Panc1 (cell line): ENCODE measurements around the gene TRAPPC10. TPM values are rescaled to one million over a fixed set of nuclear protein-coding genes. Genes with fewer than 3 reads are reported as not detected.
A peak's percentile ranks its signal among the peaks of the same experiment; 100 is the strongest.
"Not testable (repeated sequence)": the region's sequence is repeated elsewhere in the genome, so short reads cannot be mapped to it uniquely, and the experiment has no call there.

Experiments
- ATAC-seq: fragments of 200-7000 bp; cut with Tn5 transposase; 2 replicates; pipeline ENCODE4 v1.9.1; 2020; ENCODE audit warnings: mild to moderate bottlenecking, moderate library complexity
- BruUV-seq: library from RNA; stranded (reverse); fragments of 400-500 nt; replicated peaks from 2 replicates; lab custom pipeline; 2021; lab: Mats Ljungman, UMichigan
- CTCF ChIA-PET: fragments of 300-600 bp; sonication (Branson Sonifier 250); formaldehyde crosslinking; loops from one replicate; lab custom pipeline; 2022; ENCODE audit warnings: antibody characterized with exemption; lab: Charles Lee
- POLR2A ChIA-PET: fragments of 300-600 bp; sonication (Branson Sonifier 250); formaldehyde crosslinking; loops from one replicate; lab custom pipeline; 2022; ENCODE audit warnings: antibody characterized with exemption; lab: Charles Lee
- DNase-seq: peaks from one replicate; pipeline ENCODE4 v3.0.0-alpha.2; 2010; ENCODE audit warnings: low read depth, low spot score
- H3K27ac ChIP-seq: 2 replicates; pipeline ENCODE4 v1.5.1; 2011; ENCODE audit warnings: mild to moderate bottlenecking, low read length, inconsistent platforms
- H3K27me3 ChIP-seq: fragments of 200-500 bp; sonication (Bioruptor generic); 2 replicates; pipeline ENCODE4 v1.6.0; 2014; ENCODE audit warnings: low read length, inconsistent platforms; ENCODE audit not compliant: control insufficient read depth, insufficient read depth
- H3K36me3 ChIP-seq: fragments of 200-500 bp; sonication (Bioruptor generic); 2 replicates; pipeline ENCODE4 v1.5.1; 2014; ENCODE audit warnings: inconsistent platforms, mild to moderate bottlenecking, low read length, moderate library complexity; ENCODE audit not compliant: control insufficient read depth, insufficient read depth
- H3K4me1 ChIP-seq: 2 replicates; pipeline ENCODE4 v1.5.1; 2011; ENCODE audit warnings: inconsistent platforms, mild to moderate bottlenecking, low read length, moderate library complexity; ENCODE audit not compliant: control insufficient read depth, insufficient read depth
- H3K4me3 ChIP-seq, 2 experiments: 2 replicates each; pipeline ENCODE4 v1.5.1; 2011 to 2012; ENCODE audit warnings: low read depth in 2 of 2, low read length in 2 of 2, mild to moderate bottlenecking in 2 of 2, inconsistent platforms in 1 of 2, moderate library complexity in 1 of 2
- H3K9me3 ChIP-seq: fragments of 200-500 bp; sonication (Bioruptor generic); 2 replicates; pipeline ENCODE4 v1.5.1; 2014; ENCODE audit warnings: low read depth, mild to moderate bottlenecking, inconsistent platforms, low read length, moderate library complexity; ENCODE audit not compliant: control insufficient read depth, insufficient read depth
- in situ Hi-C: cut with HindIII; loops from 2 replicates; pipeline ENCODE4 v1.10.0; 2016; ENCODE audit warnings: low sequenced_read_pairs, low pct_unique_long_range_greater_than_20kb
- intact Hi-C: fragments of 100-400 bp; cut with micrococcal nuclease; formaldehyde crosslinking; loops from one replicate; pipeline ENCODE4 v1.10.0; 2022; ENCODE audit not compliant: unreplicated experiment
- total RNA-seq: library from RNA; stranded (reverse); gene quantifications from one replicate; pipeline ENCODE4 v1.2.1, GENCODE V29; 2021; ENCODE audit not compliant: unreplicated experiment

TRAPPC10 gene
- total RNA-seq, 1 experiment from 2014 or later: 34.5 TPM

- H3K4me3 ChIP-seq, ATAC-seq, in situ Hi-C loops, POLR2A ChIA-PET, H3K9me3 ChIP-seq, DNase-seq, H3K27me3 ChIP-seq, H3K27ac ChIP-seq, BruUV-seq, H3K36me3 ChIP-seq, intact Hi-C loops, H3K4me1 ChIP-seq, CTCF ChIA-PET: not testable (repeated sequence)
Observed at GRCh38 chr21:44140552-44140932, 128.4 kb downstream of the TRAPPC10 start.

- H3K4me3 ChIP-seq, intact Hi-C loops: not testable (repeated sequence)
Observed at GRCh38 chr21:44142470-44142869, 130.4 kb downstream of the TRAPPC10 start.

GRCh38 chr21:44143380-44143779 lies 131.3 kb downstream of the TRAPPC10 start:
- in situ Hi-C loops, H3K27ac ChIP-seq, H3K4me3 ChIP-seq, DNase-seq, intact Hi-C loops, POLR2A ChIA-PET, H3K9me3 ChIP-seq, H3K27me3 ChIP-seq, CTCF ChIA-PET, ATAC-seq, H3K4me1 ChIP-seq, H3K36me3 ChIP-seq, BruUV-seq: not testable (repeated sequence)

More at GRCh38 chr21:44142470-44142869, 130.4 kb downstream of the TRAPPC10 start:
- H3K27me3 ChIP-seq, H3K27ac ChIP-seq, DNase-seq, BruUV-seq, H3K4me1 ChIP-seq, POLR2A ChIA-PET, ATAC-seq, in situ Hi-C loops, H3K36me3 ChIP-seq, H3K9me3 ChIP-seq, CTCF ChIA-PET: not testable (repeated sequence)

DNA sequence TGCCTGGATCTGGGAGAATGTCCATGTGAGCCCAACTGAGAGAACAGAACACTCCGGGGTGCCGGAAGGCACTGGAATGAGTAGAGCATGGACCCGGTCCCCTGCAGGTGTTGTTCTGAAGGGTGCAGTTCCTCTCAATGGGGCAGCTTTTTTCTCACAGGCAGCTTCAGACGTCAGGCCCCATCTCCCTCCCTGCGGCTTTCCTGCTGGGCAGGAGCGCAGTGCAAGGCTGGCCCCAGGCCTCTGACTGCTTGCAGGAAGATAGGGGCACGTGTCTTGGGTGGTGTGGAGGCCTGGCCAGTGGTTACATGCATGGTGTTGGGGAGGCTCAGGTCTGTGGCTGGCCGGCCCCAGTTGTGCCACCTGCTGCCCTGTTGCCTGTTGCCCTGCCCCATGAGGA lies 131.9 kb downstream of the TRAPPC10 start:
- BruUV-seq, H3K4me3 ChIP-seq, H3K9me3 ChIP-seq, H3K27ac ChIP-seq, H3K27me3 ChIP-seq, DNase-seq, POLR2A ChIA-PET, CTCF ChIA-PET, intact Hi-C loops, H3K4me1 ChIP-seq, ATAC-seq, H3K36me3 ChIP-seq, in situ Hi-C loops: not testable (repeated sequence)

GRCh38 chr21:44144784-44145602 lies 132.9 kb downstream of the TRAPPC10 start:
- DNase-seq, H3K27ac ChIP-seq, in situ Hi-C loops, H3K9me3 ChIP-seq, ATAC-seq, H3K36me3 ChIP-seq, intact Hi-C loops, H3K4me3 ChIP-seq, H3K4me1 ChIP-seq, POLR2A ChIA-PET, CTCF ChIA-PET, H3K27me3 ChIP-seq: not testable (repeated sequence)
- TSS peak; percentile 96 for BruUV-seq

DNA sequence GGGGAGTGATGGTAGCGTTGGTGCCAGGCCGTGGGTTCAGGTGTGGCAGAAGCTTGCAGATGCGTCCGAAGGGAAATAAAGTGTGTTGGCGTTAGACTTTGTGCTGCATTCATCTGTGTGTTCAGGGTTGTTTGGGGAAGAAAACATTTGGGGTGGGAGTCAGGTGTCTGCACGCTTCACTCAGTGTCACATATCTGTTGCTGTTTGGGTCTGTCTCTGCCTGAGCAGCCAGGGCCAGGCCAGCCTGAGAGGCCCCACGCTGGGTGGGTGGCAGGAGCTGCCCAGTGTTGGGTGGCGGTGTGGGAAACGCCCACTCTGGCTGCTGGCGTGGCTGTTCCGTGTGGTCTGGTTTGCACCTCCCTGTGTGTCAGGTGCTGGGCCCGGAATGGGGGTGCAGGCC lies 133.5 kb downstream of the TRAPPC10 start:
- POLR2A ChIA-PET, H3K4me3 ChIP-seq: not testable (repeated sequence)

GRCh38 chr21:44147108-44147507 lies 135.0 kb downstream of the TRAPPC10 start:
- not testable (repeated sequence) for DNase-seq

More for the DNA sequence above, 133.5 kb downstream of the TRAPPC10 start:
- H3K4me1 ChIP-seq, H3K27me3 ChIP-seq, BruUV-seq, H3K27ac ChIP-seq, H3K36me3 ChIP-seq, in situ Hi-C loops, intact Hi-C loops, ATAC-seq, CTCF ChIA-PET, H3K9me3 ChIP-seq, DNase-seq: not testable (repeated sequence)

More at GRCh38 chr21:44147108-44147507, 135.0 kb downstream of the TRAPPC10 start:
- H3K4me1 ChIP-seq, intact Hi-C loops, H3K9me3 ChIP-seq, in situ Hi-C loops, BruUV-seq, H3K27me3 ChIP-seq, H3K4me3 ChIP-seq, CTCF ChIA-PET, POLR2A ChIA-PET, H3K27ac ChIP-seq, H3K36me3 ChIP-seq: not testable (repeated sequence)
- ATAC-seq: peak; percentile 89
